Stomach (tissue), 4 donors: ENCODE results near the gene MCM8.

Experiments used
- POLR2A ChIP-seq, 4 donors: fragments of 450-650 bp; IDR thresholded peaks; one replicate each; pipeline ENCODE4 v1.6.1; 2016; ENCODE audit warnings: antibody characterized with exemption in 4 of 4, control low read depth in 2 of 4, mild to moderate bottlenecking in 1 of 4, moderate library complexity in 1 of 4
- TF ChIP-seq, protein P1 (sequence below), 7 experiments: fragments of 450-650 bp in 4 of 7; fragments of 200-600 bp in 3 of 7; sonication (generic) in 3 of 7; IDR thresholded peaks; one replicate each; pipeline ENCODE4 v1.5.1; 2016 to 2019; ENCODE audit warnings: antibody characterized with exemption in 7 of 7, control low read depth in 2 of 7, mild to moderate bottlenecking in 1 of 7

GRCh38 chr20:5977223-5977622, 26.8 kb downstream of the MCM8 start:
- no peak for TF ChIP-seq POLR2A (IDR thresholded peaks at IDR 0.05)
- TF ChIP-seq, protein P1, sequence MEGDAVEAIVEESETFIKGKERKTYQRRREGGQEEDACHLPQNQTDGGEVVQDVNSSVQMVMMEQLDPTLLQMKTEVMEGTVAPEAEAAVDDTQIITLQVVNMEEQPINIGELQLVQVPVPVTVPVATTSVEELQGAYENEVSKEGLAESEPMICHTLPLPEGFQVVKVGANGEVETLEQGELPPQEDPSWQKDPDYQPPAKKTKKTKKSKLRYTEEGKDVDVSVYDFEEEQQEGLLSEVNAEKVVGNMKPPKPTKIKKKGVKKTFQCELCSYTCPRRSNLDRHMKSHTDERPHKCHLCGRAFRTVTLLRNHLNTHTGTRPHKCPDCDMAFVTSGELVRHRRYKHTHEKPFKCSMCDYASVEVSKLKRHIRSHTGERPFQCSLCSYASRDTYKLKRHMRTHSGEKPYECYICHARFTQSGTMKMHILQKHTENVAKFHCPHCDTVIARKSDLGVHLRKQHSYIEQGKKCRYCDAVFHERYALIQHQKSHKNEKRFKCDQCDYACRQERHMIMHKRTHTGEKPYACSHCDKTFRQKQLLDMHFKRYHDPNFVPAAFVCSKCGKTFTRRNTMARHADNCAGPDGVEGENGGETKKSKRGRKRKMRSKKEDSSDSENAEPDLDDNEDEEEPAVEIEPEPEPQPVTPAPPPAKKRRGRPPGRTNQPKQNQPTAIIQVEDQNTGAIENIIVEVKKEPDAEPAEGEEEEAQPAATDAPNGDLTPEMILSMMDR (IDR thresholded peaks at IDR 0.05) = no peak
